Hepatocyte (in vitro differentiated cells): ENCODE results near the gene PAPSS1.

Experiments
- CTCF ChIP-seq: fragments of 200-600 bp; sonication (generic); IDR thresholded peaks from 2 replicates; pipeline ENCODE4 v1.5.1; 2016; ENCODE audit warnings: antibody characterized with exemption, mild to moderate bottlenecking; ENCODE audit not compliant: poor library complexity
- EZH2 ChIP-seq: fragments of 200-600 bp; sonication (generic); IDR thresholded peaks from 2 replicates; pipeline ENCODE4 v1.6.1; 2016; ENCODE audit warnings: antibody characterized with exemption, mild to moderate bottlenecking, borderline replicate concordance
- EZH2phosphoT487 ChIP-seq: fragments of 200-600 bp; sonication (generic); IDR thresholded peaks from one replicate; pipeline ENCODE4 v1.6.1; 2018; ENCODE audit warnings: antibody characterized with exemption, mild to moderate bottlenecking, low read depth, moderate library complexity; ENCODE audit not compliant: unreplicated experiment, severe bottlenecking

- no peak for TF ChIP-seq EZH2
- TF ChIP-seq CTCF = no peak
- TF ChIP-seq EZH2phosphoT487 = no peak
These were observed 140.9 kb downstream of the PAPSS1 start for GRCh38 chr4:107579099-107579498.
